NK-92 (cell line): ENCODE results near the gene CTPS1.

ENCODE experiments used
- DNase-seq: peaks from one replicate; lab custom pipeline; 2025; ENCODE audit not compliant: unreplicated experiment; lab: John Stamatoyannopoulos, UW

The CTPS1 gene

GRCh38 chr1:40965531-40965930 lies 14.0 kb upstream of the CTPS1 start:
- DNase-seq: no peak

- DNase-seq: no peak
These were observed 13.1 kb upstream of the CTPS1 start for GRCh38 chr1:40966417-40966816.

DNA sequence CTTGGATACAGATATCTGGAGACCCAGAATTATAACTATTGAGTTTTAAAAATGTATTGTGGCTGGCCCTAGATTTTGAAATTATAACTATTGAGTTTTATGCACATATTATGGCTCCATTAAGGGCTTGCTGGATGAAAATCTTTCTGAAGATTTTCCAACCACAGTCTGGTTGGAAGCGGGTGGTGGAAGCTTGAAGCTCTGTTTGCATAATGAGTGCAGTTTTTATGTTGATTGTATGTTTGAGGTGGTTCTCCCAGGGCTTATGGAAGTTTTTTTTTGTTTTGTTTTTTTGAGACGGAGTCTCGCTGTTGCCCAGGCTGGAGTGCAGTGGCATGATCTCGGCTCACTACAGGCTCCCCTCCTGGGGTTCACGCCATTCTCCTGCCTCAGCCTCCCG lies 10.1 kb upstream of the CTPS1 start:
- DNase-seq: no peak

DNA sequence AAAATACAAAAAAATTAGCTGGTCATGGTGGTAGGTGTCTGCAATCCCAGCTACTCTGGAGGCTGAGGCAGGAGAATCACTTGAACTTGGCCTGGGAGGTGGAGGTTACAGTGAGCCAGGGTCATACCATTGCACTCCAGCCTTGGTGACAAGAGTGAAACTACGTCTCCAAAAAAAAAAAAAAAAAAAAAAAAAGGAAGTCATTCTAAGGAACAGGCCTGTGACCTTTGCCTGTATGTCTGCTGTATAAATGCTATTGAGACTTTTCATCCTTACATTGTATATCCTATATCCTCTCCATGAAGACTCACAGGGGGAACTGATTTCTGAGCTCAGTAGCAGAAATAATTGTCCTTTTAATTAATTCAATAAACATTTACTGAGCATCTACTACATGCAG lies 7.5 kb upstream of the CTPS1 start:
- DNase-seq: no peak

- DNase-seq: no peak
These were observed 5.6 kb upstream of the CTPS1 start for GRCh38 chr1:40973912-40974311.

DNA sequence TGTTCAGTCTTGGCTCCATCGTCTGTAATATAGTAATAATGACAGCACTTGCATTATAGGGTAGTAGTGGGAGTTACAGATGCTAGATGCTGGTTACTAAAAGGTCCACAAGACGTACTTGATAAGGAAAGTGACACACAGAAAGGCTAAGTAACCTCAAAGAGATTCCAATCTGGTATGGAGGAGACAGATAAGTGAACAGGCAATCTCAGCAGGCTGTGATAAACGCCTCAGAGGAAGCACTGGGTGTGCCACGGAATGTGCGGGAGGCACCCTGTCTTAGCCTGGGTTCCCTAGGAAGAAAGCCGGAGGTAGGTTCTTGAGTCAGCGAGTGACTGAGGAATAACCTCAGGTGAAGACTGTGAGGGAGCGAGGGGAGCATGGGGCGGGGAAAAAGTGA lies 4.6 kb upstream of the CTPS1 start:
- DNase-seq: no peak

DNA sequence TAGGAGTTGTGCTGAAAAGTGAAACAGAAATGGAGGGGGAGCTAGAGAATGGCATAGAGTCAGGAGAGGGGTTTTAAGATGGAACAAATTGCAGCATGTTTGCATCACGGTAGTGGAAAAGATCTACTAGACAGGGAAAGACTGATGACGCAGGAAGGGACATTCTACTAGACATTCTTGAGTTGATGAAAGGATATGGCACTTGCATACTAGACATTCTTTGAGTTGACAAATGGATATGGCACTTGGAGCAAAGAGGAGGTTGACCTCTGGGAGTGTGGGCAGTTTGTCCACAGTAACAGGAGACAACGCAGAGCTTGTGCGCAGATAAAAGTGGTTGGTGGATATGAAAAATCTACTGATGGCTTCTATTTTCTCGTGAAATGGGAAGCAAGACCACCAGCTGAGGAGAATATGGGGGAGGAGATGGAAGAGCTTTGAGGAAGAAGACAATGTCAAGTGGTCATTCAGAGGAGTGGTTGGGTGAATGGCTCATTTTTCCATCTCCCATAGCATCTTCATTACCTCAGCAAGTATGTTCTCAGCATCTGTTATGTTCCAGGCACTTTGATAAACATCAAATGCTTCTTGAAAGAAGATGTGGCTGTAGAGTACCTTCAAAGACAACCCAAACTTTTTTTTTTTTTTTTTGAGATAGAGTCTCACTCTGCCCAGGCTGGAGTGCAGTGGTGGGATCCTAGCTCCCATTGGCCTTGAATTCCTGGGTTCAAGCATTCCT lies 2.4 kb upstream of the CTPS1 start:
- DNase-seq: no peak

DNA sequence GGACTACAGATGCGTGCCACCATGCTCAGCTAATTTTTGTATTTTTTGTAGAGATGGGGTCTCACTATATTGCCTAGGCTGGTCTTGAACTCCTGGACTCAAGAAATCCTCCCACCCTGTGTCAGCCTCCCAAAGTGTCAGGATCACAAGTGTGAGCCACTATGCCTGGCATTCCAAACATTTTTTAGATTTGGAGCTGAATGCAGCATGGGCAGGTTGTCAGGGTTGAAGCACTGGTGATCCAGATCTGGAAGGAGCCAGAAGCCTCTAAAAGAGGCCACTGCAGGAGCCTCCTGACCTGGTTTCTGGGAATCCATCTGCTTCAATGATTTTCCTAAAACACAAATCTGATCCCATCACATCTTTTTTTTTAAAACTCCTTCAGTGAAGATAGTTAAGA lies 1.8 kb upstream of the CTPS1 start:
- DNase-seq: no peak

DNA sequence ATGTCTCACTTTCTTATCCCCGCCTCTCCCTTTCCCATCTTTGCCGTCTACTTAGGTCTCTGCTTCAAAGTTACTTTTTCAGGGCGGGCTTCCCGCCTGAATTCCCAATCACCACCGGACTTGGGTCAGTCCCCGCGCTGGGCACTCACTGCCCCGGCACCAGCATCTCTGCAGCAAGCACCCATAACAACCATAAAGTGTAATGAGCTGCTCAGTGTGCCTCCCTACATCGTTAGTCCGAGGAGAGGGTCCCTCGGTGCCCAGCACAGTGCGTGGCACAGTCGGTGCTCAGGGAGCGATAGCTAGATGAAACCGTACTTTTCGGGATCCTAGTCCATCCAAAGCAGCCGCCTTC lies 633 bp upstream of the CTPS1 start:
- DNase-seq: no peak

GRCh38 chr1:40980068-40980452 lies 564 bp downstream of the CTPS1 start:
- no peak for DNase-seq

DNA sequence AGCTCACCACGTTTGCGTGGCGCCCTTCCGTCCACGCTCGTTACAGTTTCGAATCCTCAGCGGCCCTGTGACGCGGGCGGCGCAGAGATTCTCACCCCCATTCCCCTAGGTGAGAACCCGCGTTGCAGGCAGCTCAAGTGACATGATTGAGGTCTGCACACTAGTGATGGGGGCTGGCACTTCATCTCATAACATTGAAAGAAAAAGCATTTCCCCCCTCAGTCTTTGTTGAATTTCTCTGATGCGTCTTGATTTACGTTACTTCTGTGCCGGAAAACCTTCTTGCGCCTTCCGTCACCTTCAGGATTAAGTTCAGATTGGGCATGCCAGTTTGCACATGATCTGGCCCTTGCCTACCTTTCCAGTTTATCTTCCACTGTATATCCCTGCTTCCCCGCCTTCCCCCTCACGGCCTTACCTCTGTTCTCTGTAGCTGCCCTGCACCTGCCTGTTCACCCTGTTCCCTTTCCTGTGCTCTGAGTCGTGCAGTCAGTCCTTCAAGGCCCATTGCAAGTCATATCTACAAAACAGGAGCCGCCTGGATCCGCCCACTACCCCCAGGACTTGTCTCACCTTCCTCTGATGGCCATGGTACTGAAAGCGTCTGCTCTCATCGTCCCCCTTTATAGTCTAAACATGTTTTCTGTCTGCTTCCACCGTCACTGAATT lies 1.1 kb downstream of the CTPS1 start:
- no peak for DNase-seq

DNA sequence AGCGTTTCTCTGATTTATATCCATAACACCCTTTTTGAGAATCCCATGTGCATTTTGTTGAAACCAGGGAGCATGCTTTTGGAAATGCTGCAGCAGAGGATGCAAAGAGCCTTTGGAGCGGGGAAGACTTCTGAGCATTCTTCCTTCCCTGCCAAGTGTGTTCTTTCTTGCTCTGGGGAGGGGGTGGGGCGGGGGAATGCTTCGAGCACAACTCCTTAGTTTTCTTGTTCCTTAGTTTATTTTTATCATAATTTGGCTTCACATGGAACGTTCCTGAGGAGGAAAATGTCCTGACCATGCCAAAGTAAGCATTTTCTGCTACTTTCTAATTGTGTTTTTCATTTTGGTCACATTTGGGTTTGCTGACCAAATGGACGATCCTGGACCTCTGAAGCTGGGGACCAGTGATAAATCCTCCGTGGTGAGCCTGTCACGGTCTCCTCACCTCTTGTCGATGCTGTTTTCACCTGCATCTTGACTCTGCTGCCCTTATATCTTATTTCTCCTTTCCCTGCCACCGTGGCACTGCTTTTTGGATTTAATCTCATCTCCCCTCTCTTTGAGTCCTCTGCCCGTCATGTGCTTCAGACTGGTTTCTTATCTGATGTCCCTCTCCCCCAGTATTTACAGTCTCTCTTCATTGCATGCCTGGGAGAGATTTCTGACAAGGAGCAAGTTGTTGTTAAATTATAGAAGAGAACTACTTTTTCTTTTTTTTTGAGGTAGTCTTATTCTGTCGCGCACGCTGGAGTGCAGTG lies 2.4 kb downstream of the CTPS1 start:
- no peak for DNase-seq

DNA sequence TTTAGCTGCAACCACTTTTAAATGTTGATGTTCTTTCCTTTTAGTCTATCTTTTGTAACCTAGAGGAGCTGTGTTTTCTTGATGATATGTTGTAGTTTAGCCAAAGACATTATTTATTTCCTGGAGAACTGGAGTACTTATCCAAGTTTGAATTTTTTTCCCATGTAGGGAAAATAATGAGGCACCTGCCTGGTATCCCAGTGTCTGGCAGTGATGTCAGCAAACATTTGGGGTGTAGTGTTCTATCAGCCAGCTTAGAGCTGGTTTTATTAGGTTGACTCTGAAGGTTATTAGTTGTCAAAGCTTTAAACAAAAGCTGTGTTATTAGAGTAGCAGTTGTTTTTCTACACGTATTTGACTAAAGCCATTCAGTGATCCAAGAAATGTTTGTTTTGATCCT lies 3.2 kb downstream of the CTPS1 start:
- DNase-seq: no peak

DNA sequence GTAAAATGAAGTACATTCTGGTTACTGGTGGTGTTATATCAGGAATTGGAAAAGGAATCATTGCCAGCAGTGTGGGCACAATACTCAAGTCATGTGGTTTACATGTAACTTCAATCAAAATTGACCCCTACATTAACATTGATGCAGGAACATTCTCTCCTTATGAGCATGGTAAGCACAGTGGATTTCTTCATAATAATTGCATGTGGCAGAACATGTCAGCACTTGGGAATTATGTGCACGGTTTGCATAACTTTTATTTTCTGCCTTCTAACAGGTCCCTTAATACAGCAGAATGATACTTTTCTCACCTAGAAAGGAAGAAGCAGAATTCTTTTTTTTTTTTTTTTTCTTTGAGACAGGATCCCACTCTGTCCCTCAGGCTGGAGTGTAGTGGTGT lies 3.8 kb downstream of the CTPS1 start:
- DNase-seq: no peak

DNA sequence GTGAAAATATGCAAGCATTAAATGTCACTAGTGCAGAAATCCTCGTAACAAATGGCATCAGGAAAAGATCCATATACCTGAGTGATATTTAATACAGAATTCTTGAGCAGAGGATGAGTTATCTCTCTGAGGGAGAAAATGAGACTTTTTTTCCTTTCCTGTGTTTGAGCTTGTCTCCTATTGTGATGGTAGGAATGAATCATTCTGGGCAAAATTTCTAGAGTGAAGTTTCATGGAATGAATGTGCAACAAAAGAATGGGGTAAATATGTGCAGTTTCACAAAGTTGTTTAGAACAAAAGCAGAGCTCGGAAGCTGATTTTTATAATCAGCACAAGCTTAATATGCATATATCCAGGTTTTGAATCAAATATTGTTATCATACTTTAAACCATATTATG lies 4.6 kb downstream of the CTPS1 start:
- no peak for DNase-seq

GRCh38 chr1:40984531-40984930 lies 5.0 kb downstream of the CTPS1 start:
- DNase-seq: no peak

DNA sequence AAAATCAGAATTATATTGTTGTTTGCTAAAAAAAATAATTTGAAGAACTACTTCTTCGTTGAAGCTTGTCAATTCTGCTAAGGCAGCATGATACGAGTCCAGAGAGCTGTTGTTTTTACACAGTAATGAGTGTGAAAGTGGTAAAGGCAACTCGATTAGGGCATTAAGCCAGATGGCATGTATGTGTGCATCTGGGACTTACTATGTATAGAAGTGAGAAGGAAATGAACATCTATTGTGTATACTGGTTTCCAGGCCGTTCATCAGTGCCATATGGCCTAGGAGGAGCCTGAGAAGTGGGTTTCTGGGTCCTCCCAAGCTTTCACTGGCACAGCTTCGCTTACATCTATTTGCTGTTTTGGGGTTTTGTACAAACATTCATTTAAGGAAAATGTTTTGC lies 5.7 kb downstream of the CTPS1 start:
- no peak for DNase-seq

- DNase-seq: no peak
These were observed 6.4 kb downstream of the CTPS1 start for GRCh38 chr1:40985875-40986274.

DNA sequence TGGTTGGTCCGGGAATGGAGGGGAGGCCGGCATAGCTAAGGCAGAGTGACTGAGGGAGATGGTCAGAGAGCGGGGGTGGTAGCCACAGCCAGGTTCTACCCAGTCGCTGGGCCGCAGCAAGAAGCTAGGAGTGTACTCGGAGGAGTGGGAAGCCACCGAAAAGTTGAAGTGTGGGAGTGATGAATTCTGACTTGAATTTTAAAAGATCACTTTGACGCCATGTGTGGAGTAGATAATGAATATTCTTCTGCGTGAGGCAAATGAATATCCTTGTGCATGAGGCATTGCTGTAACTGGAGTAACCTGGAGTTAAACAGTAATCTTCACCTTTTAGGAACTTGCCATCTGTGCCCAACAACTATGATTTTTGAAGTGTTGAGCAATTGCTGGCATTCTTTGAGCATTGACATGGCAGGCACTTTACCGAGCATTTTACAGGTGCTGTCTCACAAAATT lies 6.9 kb downstream of the CTPS1 start:
- DNase-seq: no peak

DNA sequence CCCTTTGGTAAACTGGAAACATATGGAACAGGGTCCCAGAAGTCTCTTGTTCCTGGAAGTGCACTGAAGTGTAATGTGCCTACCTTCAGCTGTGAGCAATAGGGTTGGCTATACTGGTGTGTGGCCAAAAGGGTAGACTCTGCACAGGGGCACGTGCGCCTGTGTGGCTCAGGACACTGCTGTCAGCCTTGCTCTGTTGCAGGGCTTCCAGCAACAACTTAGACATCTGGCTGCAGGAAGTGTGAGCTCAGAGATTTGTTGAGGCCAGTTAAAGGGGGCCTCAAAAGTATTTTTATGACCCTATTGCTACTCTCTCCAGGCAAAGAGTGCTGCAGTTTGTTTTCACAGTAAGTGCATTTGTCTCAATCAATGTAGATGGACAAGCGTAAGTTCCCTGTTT lies 7.5 kb downstream of the CTPS1 start:
- DNase-seq: no peak

DNA sequence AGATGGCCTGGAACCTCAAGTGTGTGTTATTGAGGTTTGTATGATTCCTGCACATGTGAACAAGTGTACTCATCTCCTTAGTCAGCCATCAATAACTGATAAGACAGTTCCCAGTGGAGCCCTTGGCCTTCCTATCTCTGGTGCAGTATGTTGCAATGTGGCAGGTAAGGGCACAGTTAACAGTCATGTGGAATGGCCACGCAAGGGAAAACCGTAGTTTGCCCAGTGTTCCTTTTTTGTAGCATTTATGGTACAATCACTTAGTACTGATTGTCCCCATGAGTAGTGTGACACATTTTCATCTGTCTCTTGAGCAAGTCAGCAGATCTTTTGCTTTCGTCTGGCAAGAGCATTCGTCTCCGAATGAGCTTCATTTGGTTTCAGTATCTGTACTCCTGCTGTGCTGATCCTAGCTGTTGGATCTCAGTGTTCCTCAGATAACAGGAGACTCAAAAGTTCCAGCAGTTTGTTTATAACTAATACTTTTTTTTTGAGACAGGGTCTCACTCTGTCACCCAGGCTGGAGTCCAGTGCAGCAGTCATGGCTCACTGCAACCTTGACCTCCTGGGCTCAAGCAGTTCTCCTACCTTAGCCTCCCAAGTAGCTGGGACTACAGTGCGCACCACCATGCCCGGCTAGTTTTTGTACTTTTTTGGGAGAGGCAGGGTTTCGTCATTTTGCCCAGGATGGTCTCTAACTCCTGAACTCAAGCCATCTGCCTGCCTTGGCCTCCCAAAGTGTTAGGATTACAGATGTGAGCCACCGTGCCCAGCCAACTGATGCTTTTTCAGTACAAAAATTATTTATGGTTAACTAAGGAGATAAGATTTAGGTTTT lies 8.2 kb downstream of the CTPS1 start:
- no peak for DNase-seq
